Left hindlimb (tissue), 1 donor: ENCODE data around the gene TKTL1.

Experiments
- DNase-seq: peaks from one replicate; pipeline ENCODE4 v3.0.0-alpha.2; 2018

The TKTL1 gene

GRCh38 chrX:154378799-154379568 lies 83.4 kb downstream of the TKTL1 start, which contains the start of gene EMD:
EMD (plus strand) TSS chrX:154379295; CDS start chrX:154379485, 190 bp downstream.
- peak; percentile 98 for DNase-seq

- no peak for DNase-seq
Measured at GRCh38 chrX:154379569-154379951, 84.0 kb downstream of the TKTL1 start.
